BLaER1 treated with 17β-estradiol and CSF1 and Interleukin-3, amounts not matched to agents 10 nM and 100 nM (cell line): ENCODE results near the gene YEATS2.

Experiments used
- H3K27ac ChIP-seq, 11 experiments: shearing (Covaris generic); formaldehyde crosslinking; 2 replicates each; pipeline ENCODE4 v1.8.1; 2022
- H3K27me3 ChIP-seq, 11 experiments: shearing (Covaris generic); formaldehyde crosslinking; 2 replicates each; pipeline ENCODE4 v1.8.1; 2022
- H3K36me3 ChIP-seq, 11 experiments: shearing (Covaris generic); formaldehyde crosslinking; 2 replicates each; pipeline ENCODE4 v1.8.1; 2022
- H3K4me1 ChIP-seq, 10 experiments: shearing (Covaris generic); formaldehyde crosslinking; 2 replicates each; pipeline ENCODE4 v1.8.1; 2022
- H3K4me2 ChIP-seq, 11 experiments: shearing (Covaris generic); formaldehyde crosslinking; 2 replicates each; pipeline ENCODE4 v1.8.1; 2022
- H3K4me3 ChIP-seq, 10 experiments: shearing (Covaris generic); formaldehyde crosslinking; 2 replicates each; pipeline ENCODE4 v1.8.1; 2022
- H3K9ac ChIP-seq, 11 experiments: shearing (Covaris generic); formaldehyde crosslinking; 2 replicates each; pipeline ENCODE4 v1.8.1; 2022
- H3K9me3 ChIP-seq, 11 experiments: shearing (Covaris generic); formaldehyde crosslinking; replicated peaks in 1 of 11; 2 replicates each; pipeline ENCODE4 v1.8.1; 2022
- H4K20me1 ChIP-seq, 11 experiments: shearing (Covaris generic); formaldehyde crosslinking; 2 replicates each; pipeline ENCODE4 v1.8.1; 2022
- Cebpa-rat ChIP-seq, 11 experiments: shearing (Covaris generic); IDR thresholded peaks; 2 replicates each; pipeline ENCODE4 v1.8.1; 2022

YEATS2 gene

DNA sequence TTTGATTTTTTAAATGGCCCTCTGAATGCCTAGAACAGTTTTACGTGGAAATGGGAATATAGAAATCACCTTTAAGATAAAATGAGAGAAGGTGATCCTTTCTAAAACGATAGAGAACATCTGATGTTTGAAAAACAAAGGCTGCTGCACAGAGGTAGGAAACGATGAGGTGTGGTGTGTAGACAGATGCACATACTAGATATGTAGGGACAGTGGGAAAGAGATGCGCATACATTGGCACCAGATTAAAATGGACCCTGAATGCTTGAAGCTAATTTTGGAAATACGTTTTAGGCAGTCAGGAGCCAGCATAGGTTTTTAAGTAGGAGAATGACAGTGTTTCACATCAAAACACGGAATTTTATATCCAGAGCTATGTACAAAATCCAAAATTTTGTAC is 98.8 kb downstream of the YEATS2 start:
- no peak for TF ChIP-seq Cebpa-rat (IDR thresholded peaks at IDR 0.05)
- Histone ChIP-seq H3K36me3 (peaks cover 99 to 100% (median 100%) of the 10 kb centered on the region in 11 experiments), H3K27me3 (no peaks in the 10 kb centered on the region)

DNA sequence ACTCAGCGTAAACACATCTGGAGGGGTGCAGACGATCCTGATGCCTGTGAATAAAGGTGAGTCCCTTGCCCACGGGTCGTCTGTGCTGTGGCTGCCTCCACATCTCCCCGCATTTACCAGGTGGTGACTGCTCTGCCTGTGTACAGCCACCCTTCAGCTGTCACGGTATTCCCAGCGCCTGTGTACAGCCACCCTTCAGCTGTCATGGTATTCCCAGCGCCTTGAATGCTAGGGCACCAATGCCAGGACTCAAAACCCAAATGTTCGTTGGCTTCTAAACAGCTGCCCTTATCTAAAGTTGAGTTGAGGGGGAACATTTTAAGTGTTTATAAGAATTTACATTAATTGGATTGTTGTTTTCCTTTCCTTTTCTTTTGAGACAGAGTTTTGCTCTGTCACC is 100.4 kb downstream of the YEATS2 start:
- no peak for TF ChIP-seq Cebpa-rat (IDR thresholded peaks at IDR 0.05)
- Histone ChIP-seq H4K20me1 (peaks cover 0 to 46% (median 24%) of the 10 kb centered on the region in 11 experiments; a peak in 17 of 22 replicates), H3K9me3 (no peaks in the 10 kb centered on the region), H3K27me3 (no peaks in the 10 kb centered on the region), H3K4me1 (no peaks in the 10 kb centered on the region), H3K4me3 (no peak overlapping the region), H3K4me2 (no peak overlapping the region), H3K36me3 (peaks cover 99 to 100% (median 100%) of the 10 kb centered on the region in 11 experiments), H3K9ac (no peak overlapping the region), H3K27ac (no peak overlapping the region)

More for the DNA sequence above, 98.8 kb downstream of the YEATS2 start:
- Histone ChIP-seq H3K9ac (no peak overlapping the region), H3K4me3 (no peak overlapping the region), H3K4me1 (no peaks in the 10 kb centered on the region), H3K4me2 (no peak overlapping the region), H3K9me3 (no peaks in the 10 kb centered on the region), H3K27ac (no peak overlapping the region), H4K20me1 (peaks cover 5 to 48% (median 29%) of the 10 kb centered on the region in 11 experiments; a peak in 18 of 22 replicates)

DNA sequence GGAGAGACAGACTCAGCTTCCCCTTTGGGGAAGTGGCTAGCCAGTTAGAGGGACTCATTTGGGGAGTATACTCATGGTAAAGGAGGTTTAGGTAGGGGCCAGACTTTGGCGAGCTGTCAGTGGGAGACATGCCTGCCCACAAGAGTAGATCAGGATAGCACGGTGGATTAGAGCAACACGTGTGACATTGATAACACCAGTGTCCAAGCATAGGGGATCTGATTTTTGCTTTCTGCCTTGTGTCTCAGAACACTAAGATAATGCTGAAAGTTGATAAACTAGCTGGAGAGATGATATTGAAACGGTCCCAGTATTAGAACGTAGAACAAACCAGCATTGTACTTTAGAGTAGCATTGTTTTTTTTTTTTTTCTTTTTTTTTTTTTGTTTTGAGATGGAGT is 101.9 kb downstream of the YEATS2 start:
- no peaks in the 10 kb centered on the region for H3K9me3 ChIP-seq
- H3K4me1 ChIP-seq: no peaks in the 10 kb centered on the region
- H3K9ac ChIP-seq: no peak overlapping the region
- no peak for TF ChIP-seq Cebpa-rat (IDR thresholded peaks at IDR 0.05)
- no peak overlapping the region for H3K27ac ChIP-seq
- no peaks in the 10 kb centered on the region for H3K27me3 ChIP-seq
- peaks cover 0 to 38% (median 21%) of the 10 kb centered on the region in 11 experiments; a peak in 17 of 22 replicates for H4K20me1 ChIP-seq
- no peak overlapping the region for H3K4me2 ChIP-seq
- no peak overlapping the region for H3K4me3 ChIP-seq
- peaks cover 99 to 100% (median 100%) of the 10 kb centered on the region in 11 experiments for H3K36me3 ChIP-seq

DNA sequence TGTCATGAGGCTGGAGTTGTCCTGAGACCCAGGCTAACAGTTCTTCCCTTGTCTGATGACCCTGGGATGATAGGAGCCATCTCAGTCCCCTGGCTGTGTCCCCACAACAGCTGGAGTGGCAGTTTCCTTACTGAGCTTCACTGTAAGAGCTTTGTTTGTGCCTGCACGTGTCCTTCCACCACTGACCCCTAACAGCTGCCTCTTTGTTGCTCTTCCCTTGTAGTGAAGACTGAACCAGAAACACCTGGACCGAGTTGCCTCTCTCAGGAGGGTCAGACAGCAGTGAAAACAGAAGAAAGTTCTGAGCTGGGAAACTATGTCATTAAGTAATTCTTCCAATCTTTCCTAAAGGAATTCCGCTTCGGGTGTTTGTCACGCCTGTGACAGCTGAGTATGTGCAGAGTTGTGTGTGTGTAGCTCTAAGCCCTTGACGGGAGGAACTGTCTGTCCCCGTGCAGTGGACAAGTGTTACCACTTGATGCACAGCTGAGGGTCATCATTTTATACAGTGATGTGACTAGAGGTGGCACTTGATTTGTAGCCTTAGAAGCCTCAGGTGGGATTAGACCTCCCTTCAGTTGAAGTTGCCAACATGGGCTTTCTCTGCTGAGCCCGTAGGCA is 102.8 kb downstream of the YEATS2 start:
- H3K36me3 ChIP-seq: peaks cover 99 to 100% (median 100%) of the 10 kb centered on the region in 11 experiments

DNA sequence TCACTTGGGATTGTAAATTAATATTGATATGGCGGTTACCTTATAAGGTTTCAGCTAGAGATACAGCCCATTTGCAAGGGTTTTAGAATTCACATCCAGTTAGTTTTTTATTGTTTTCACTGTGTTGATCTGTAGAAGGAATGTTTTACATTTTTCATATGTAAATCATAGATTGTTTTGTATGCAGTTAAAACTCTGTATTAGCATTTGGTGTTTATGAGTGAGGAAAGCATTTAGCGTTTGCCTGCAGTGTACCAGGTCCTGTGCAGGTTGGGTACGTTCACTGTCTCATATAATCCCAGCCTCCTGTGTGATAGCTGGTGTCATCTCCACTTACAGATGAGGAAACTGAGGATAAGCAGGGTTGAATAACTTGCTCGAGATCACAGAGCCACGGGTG is 104.0 kb downstream of the YEATS2 start:
- H3K4me3 ChIP-seq: no peak overlapping the region
- H3K27me3 ChIP-seq: no peaks in the 10 kb centered on the region
- no peaks in the 10 kb centered on the region for H3K9me3 ChIP-seq
- TF ChIP-seq Cebpa-rat (IDR thresholded peaks at IDR 0.05): no peak
- no peak overlapping the region for H3K9ac ChIP-seq
- peaks cover 0 to 52% (median 30%) of the 10 kb centered on the region in 11 experiments; a peak in 16 of 22 replicates for H4K20me1 ChIP-seq
- no peaks in the 10 kb centered on the region for H3K4me1 ChIP-seq
- no peak overlapping the region for H3K4me2 ChIP-seq
- peaks cover 99 to 100% (median 100%) of the 10 kb centered on the region in 11 experiments for H3K36me3 ChIP-seq
- H3K27ac ChIP-seq: no peak overlapping the region

More for the DNA sequence above, 102.8 kb downstream of the YEATS2 start:
- no peak overlapping the region for H3K4me2 ChIP-seq
- no peak overlapping the region for H3K9ac ChIP-seq
- no peaks in the 10 kb centered on the region for H3K9me3 ChIP-seq
- no peak overlapping the region for H3K4me3 ChIP-seq
- no peak for TF ChIP-seq Cebpa-rat (IDR thresholded peaks at IDR 0.05)
- no peaks in the 10 kb centered on the region for H3K27me3 ChIP-seq
- H4K20me1 ChIP-seq: peaks cover 0 to 42% (median 23%) of the 10 kb centered on the region in 11 experiments; a peak in 15 of 22 replicates
- H3K27ac ChIP-seq: no peak overlapping the region
- H3K4me1 ChIP-seq: no peaks in the 10 kb centered on the region

DNA sequence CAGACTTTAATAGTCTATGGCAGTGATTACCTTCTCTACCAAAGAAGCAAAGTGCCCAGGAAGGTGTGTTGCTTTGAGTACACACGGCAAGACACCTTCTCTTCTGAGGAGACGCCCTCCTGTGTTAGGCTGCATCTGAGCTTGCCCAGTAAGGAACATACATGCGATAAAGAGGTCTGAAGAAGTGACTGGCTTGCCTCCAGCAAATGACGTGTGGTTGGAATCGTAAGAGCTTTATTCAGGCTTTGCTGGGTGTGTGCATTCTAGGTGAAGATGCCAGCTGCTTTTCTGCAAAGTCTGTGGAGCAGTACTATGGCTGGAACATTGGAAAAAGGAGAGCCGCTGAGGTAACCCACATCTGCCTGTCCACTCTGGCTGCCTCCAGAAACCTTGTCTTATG is 105.4 kb downstream of the YEATS2 start:
- Histone ChIP-seq H3K36me3 (peaks cover 99 to 100% (median 100%) of the 10 kb centered on the region in 11 experiments), H3K27me3 (no peaks in the 10 kb centered on the region), H3K27ac (no peak overlapping the region), H3K4me3 (no peak overlapping the region), H3K4me1 (no peaks in the 10 kb centered on the region), H3K9me3 (no peaks in the 10 kb centered on the region), H3K4me2 (no peak overlapping the region), H3K9ac (no peak overlapping the region), H4K20me1 (peaks cover 0 to 64% (median 25%) of the 10 kb centered on the region in 11 experiments; a peak in 16 of 22 replicates)
- TF ChIP-seq Cebpa-rat (IDR thresholded peaks at IDR 0.05): no peak

DNA sequence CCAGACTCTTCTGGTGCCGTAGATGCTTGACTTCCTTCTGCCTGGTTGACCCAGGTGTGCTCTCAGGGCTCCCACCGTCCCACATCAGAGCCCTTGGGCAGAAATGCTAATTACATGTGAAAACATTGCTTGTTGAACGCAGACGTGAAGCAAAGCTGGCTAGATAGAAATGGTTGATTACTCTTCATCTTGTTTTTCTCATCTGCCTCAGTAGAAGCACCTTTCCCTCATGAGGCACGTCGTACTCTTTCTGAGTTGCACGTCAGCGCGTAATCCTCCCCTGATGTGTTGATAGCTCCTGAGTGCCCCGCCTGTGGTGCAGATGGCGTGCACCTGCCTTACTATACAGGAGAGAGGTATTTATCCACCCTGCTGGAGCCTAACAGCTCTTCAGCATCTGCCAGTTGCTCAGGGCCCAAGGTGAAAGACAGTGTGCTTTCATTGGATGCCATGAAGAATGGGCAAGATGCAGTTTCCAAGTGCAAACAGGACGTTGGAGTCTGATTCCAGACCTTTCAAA is 109.7 kb downstream of the YEATS2 start:
- Histone ChIP-seq H3K36me3 (peaks cover 100% of the 10 kb centered on the region in 11 experiments), H4K20me1 (peaks cover 0 to 84% (median 30%) of the 10 kb centered on the region in 11 experiments; a peak in 14 of 22 replicates)

DNA sequence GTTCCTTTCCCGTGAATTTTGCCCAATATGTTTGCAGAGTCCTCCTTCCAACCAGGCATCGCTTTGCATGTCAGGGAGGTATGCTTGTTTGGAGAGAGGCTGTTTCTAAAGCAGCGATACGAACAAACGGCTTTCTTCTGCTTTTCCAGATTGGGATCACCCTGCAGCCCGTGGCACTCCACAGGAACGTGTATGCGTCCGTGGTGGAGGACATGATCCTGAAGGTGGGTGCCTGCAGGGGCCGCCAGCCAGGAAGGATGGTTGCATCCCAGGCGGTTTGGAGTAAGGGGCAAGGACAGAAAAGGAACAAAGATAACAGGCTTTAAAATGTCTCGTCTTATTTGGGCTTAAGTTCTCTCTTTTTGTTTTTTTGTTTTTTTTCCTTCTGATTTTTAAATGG is 110.3 kb downstream of the YEATS2 start:
- no peak overlapping the region for H3K27ac ChIP-seq
- no peaks in the 10 kb centered on the region for H3K9me3 ChIP-seq
- no peak for TF ChIP-seq Cebpa-rat (IDR thresholded peaks at IDR 0.05)
- H4K20me1 ChIP-seq: peaks cover 0 to 80% (median 30%) of the 10 kb centered on the region in 11 experiments; a peak in 15 of 22 replicates
- peaks cover 98 to 100% (median 100%) of the 10 kb centered on the region in 11 experiments for H3K36me3 ChIP-seq
- H3K9ac ChIP-seq: no peak overlapping the region
- H3K4me3 ChIP-seq: no peak overlapping the region
- no peaks in the 10 kb centered on the region for H3K4me1 ChIP-seq
- no peak overlapping the region for H3K4me2 ChIP-seq
- no peaks in the 10 kb centered on the region for H3K27me3 ChIP-seq

More for the DNA sequence above, 109.7 kb downstream of the YEATS2 start:
- no peak for TF ChIP-seq Cebpa-rat (IDR thresholded peaks at IDR 0.05)
- Histone ChIP-seq H3K27me3 (no peaks in the 10 kb centered on the region), H3K27ac (no peak overlapping the region), H3K9ac (no peak overlapping the region), H3K4me1 (no peaks in the 10 kb centered on the region), H3K4me3 (no peak overlapping the region), H3K9me3 (no peaks in the 10 kb centered on the region), H3K4me2 (no peak overlapping the region)

DNA sequence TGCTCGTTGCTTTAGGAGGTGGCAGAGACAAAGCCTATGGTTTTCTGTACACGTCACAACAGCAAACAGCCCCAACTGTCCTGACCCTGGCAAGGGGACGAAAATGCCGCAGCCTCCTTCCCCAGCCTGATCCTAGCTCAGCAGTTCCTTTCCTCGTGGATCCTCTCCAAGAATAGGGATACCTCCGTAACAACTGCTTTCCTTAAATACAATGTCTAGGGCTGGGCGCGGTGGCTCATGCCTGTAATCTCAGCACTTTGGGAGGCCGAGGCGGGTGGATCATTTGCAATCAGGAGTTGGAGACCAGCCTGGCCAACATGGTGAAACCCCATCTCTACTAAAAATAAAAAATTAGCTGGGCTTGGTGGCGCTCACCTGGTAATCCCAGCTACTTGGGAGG is 110.8 kb downstream of the YEATS2 start:
- Histone ChIP-seq H3K27me3 (no peaks in the 10 kb centered on the region), H4K20me1 (peaks cover 0 to 85% (median 30%) of the 10 kb centered on the region in 11 experiments; a peak in 16 of 22 replicates), H3K4me3 (no peak overlapping the region), H3K27ac (no peak overlapping the region), H3K9ac (no peak overlapping the region), H3K9me3 (no peaks in the 10 kb centered on the region), H3K4me2 (no peak overlapping the region), H3K36me3 (peaks cover 98 to 100% (median 100%) of the 10 kb centered on the region in 11 experiments), H3K4me1 (no peaks in the 10 kb centered on the region)
- no peak for TF ChIP-seq Cebpa-rat (IDR thresholded peaks at IDR 0.05)
